Activated gamma-delta T cell treated with anti-CD3 and anti-CD28 coated beads, Interleukin-2, amount 50 U/mL, for 16 hours (primary cell): ENCODE measurements around the gene DVL3.
"Not testable (repeated sequence)": the region's sequence is repeated elsewhere in the genome, so short reads cannot be mapped to it uniquely, and the experiment has no call there.

Source experiments
- DNase-seq: peaks from one replicate; pipeline ENCODE4 v3.0.0-alpha.2; 2020; ENCODE audit warnings: low read depth

The DVL3 gene

GRCh38 chr3:184155644-184156521 is 706 bp downstream of the DVL3 start:
- peak; percentile 25 for DNase-seq

DNA sequence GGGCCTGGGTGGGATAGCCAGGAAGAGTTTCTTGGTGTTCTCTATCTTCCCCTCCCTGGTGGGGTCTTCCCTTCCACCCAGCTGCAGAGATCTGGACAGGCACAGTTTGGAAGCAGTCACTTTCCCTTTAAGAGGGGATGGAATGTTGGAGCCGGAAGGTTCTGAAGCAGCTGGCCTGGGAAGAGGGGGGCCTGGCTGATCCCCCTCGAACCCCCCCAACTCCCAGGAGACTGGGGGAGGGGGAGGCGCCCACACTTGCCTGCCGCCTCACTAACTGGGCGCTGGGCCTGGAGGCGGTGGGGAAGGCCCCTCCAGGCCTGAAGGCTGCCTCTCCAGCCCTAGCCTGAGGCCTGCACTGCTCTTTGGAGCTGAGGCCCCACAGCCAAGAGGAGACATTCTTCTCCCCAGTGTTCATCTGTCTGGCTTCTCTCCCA is 1.4 kb downstream of the DVL3 start:
- no peak for DNase-seq

DNA sequence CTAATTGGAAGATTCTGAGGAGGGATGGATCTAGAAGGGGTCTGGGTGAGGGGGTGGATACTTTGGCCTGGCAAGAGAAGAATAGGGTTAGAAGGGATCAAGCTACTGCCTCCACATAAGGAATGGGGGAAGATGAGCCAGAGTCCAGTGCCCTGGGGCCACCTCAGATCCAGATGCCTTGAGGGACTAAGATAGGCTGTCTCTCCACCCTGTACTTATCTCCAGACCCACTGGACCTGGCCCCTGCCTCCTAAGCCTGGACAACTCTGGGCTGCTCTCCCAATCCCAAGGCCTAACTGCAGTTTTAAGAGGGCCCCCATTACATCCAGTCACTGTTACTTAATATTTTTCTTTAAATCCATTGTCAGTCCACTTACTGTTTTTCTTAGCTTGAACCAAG is 2.0 kb downstream of the DVL3 start:
- no peak for DNase-seq

DNA sequence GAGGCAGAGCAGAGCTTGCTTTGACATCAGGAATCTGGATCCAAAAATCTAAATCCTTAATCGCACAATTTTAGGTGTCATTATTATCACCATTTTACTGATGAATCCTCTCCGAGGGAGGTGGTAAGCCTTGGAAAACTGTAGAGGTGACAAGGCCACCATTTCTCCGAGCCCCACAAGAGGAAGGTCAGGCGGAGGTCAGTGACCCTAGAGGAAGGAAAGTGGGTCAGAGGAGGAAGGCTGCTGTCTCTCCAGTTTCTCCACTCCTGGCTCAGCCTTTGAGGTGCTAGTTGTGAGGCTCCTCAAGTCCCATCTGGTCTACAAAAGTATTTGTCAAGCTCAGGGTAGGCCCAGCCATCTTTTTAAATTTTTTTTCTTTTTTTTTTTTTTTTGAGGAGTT is 3.2 kb downstream of the DVL3 start:
- no peak for DNase-seq

- no peak for DNase-seq
These were observed 5.3 kb downstream of the DVL3 start for GRCh38 chr3:184160456-184160855.

DNA sequence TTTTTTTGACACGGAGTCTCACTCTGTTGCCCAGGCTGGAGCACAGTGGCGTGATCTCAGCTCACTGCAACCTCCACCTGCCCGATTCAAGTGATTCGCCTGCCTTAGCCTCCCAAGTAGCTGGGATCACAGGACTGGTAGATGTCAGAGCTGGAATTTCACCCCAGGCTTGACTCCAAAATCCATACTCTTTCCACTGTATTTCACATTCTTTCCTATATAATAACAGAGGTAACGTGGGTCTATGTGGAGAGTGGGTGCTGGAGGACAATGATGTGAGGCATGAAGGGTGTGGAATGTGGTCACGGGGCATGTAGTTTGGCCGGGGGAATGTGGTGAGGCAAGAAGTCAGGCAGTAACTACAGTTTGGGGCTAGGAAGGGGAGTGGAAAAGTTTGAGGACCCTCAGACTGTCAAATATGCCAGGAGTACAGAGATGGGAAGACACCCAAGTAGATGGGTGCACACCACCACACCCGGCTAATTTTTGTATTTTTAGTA is 7.4 kb downstream of the DVL3 start:
- not testable (repeated sequence) for DNase-seq

DNA sequence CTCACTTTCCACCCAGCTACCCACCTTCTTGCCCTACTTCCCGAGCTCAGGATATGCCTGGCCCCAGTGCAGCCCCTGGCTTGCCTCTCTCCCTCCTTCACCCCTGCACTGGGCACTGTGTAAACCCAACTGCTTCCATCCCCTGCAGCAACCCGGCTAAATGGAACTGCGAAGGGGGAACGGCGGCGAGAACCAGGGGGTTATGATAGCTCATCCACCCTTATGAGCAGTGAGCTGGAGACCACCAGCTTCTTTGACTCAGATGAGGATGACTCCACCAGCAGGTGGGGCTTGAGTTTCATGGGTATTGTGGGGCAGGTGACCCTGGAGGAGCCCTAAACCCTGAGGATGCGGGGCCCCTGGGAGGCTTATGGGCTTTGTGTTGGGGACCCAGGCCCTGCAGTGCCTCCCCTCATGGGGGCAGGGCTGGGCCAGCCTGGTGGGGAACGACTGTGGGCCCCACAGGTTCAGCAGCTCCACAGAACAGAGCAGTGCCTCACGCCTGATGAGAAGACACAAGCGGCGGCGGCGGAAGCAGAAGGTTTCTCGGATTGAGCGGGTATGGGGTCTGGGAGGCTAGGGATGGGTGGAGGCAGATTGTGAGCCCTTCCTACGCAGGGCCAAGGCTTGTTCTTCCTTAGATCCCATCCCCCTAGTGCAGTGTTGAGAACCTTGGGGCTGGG is 9.6 kb downstream of the DVL3 start:
- DNase-seq: no peak

DNA sequence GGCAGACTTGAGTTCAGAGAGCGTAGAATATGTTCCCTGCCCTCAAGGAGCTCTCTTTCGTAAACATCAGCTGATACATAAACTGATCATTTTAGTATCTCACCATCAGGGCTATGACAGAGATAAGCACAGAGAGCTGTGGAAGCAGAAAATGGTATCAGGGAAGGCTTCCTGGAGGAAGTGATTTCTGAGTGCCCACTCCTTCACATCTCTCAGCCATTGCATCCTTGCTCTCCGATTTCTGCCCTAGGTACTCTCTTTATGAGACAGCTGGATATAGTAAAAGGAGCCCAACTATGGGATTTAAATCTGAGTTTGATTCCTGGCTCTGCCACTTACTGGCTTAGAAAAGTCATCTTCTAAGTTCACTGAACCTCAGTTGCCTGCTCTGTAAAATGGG is 10.4 kb downstream of the DVL3 start:
- no peak for DNase-seq

DNA sequence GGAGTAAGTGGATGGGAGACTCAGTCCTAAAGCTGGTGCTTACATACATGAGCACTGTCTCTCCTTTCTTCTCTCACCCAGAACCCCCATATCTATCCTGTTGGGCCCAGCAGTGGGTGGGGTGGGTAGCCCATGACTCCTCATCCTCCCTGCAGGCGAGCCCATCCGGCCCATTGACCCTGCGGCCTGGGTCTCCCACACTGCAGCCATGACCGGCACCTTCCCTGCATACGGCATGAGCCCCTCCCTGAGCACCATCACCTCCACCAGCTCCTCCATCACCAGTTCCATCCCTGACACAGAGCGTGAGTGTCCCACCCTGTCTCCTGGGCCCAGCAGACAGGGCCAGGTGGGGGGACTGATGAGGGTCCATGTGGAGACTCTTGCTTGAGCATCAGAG is 11.5 kb downstream of the DVL3 start:
- DNase-seq: no peak

- no peak for DNase-seq
These were observed 12.6 kb downstream of the DVL3 start for GRCh38 chr3:184167786-184168185.

- no peak for DNase-seq
These were observed 13.4 kb downstream of the DVL3 start for GRCh38 chr3:184168363-184169120.

GRCh38 chr3:184169896-184170875 is 15.0 kb downstream of the DVL3 start:
- no peak for DNase-seq

DNA sequence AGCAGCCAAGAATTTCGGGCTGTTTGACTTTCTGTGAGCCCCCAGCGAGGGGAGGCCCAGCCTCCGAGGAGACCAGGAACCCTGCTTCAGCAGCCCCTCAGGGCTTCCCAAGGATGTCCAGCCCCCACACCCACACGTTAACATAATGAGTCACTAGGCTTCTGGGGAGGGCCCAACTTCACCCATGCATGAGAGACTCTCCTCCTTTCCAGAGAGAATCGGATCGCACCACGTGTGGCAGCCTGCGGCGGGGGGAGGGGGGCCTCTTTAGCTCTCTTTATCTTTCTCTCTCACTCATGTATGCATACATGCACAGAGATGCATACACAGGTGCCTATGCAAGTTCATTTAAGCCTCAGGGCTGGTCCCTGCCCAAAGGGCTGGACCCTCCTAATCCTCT is 16.4 kb downstream of the DVL3 start:
- no peak for DNase-seq

DNA sequence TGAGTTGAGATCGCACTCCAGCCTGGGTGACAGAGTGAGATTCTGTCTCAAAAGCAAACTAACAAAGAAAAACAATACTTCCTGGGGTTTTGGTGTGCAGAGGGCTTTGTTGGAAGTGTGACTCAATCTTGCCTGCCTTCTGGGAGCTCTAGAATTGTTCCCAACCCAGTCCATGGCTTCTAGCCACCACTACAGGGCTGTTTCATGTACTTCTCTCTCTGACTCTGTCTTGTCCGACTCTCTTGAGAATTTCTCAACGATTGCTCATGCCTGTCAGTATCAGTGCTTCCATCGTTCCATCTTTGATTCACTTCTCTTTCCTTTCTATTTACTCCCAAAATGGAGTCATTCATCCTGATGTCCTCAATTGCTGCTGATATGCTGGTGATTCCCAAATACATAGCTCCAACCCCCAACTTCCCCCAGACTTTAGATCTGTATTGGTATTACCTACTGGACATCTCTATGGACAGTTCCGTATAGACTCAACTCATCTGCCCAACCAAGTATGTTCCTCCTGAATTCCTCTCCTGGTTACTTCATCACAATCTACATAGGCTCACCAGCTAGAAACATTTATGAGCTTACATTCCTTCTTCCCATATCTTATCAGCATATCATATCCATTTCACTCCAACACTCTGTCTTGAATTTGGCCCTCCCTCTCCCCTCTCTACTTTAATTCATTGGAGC is 17.6 kb downstream of the DVL3 start:
- DNase-seq: no peak

GRCh38 chr3:184173374-184173722 is 18.2 kb downstream of the DVL3 start:
- DNase-seq: no peak

DNA sequence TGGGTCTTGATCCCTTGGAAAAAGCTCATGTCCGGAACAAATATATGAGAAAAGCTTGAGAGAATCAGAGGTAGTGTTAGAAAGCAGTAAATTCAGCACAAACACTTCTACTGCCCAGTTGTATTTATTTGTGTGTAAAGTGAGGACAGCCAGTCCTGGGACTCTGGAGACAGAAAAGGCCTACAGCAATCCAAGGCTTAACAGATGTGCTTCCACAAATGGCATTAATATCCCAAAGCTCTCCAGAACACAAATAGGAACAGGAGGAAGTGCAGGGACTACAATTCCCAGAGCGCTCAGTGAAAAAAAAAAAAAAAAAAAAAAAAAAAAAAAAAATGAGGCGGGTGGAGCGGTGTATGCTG is 19.1 kb downstream of the DVL3 start:
- DNase-seq: no peak

GRCh38 chr3:184174646-184175492 is 19.7 kb downstream of the DVL3 start, which contains the start of gene AP2M1:
Gene AP2M1, plus strand, starts transcription at chr3:184174855. Its CDS starts 2,139 bp downstream, at chr3:184176994.
- DNase-seq: peak; percentile 97

GRCh38 chr3:184175506-184175905 is 20.3 kb downstream of the DVL3 start:
- no peak for DNase-seq

- no peak for DNase-seq
These were observed 20.8 kb downstream of the DVL3 start for GRCh38 chr3:184175981-184176376.
